Measurements from ENCODE around the gene TTLL9.

TTLL9 gene

GRCh38 chr20:31858760-31859083 is 11.7 kb upstream of the TTLL9 start:
- DNase-seq, result no peak

GRCh38 chr20:31859266-31859997 is 11.0 kb upstream of the TTLL9 start:
- no peak for DNase-seq

DNA sequence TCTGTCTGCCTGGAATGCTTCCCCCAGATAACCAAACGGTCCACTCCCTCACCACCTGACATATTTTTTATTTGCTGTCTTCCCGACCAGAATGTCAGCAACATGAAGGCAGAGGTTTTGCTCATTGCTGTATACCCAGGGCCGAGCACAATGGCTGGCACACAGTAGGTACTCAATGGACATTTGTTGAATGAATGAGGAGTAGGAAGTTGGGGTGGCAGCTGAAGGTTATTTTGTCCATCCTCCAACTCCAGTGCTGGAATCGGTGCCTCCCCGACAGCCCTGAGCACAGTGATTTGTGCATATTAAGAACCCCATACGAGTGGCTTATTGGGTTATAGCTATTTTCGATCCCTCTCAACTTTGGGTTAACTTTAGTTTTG is 10.4 kb upstream of the TTLL9 start:
- no peak for DNase-seq

- DNase-seq, result no peak
These were observed 9.9 kb upstream of the TTLL9 start for GRCh38 chr20:31860390-31861134.

- no peak for DNase-seq
These were observed 9.4 kb upstream of the TTLL9 start for GRCh38 chr20:31861135-31861384.

DNA sequence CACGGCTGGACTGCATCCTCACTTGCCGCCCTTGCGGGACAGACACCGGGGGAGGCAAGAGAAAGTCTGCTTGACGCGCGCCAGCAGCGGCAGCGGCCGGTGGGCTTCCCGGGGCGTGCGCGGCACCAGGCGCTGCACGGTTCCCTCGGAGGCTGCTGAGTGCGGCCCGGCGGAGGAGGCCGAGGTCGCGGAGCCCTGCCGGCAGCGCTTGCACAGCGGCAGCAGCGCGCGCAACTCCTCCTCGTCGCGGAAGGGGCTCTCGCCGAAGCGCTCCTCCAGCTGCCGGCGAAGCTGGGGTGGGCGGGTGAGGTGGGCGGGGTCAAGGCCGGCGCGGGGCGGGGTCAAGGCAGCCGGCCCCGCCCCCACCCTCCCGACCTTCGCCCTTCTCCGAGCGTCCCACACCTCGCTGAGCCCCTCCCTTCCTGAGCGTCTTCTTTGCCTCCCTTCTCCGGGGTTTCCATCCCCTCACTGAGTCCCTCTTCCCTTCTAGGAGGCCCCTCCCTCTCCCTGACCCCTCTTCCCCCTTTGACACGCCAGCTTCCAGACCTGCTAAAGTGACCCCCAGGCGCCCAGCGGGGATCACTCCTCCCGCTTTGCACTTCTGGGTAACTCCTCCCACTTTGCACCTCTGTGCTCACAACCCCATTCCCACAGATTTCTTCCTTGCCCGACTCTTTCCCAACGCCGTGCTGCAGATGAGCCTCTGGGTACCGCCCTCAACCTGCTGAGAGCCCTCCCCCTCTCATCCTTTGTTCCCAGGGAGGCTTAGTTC is 8.9 kb upstream of the TTLL9 start:
- DNase-seq, result no peak

DNA sequence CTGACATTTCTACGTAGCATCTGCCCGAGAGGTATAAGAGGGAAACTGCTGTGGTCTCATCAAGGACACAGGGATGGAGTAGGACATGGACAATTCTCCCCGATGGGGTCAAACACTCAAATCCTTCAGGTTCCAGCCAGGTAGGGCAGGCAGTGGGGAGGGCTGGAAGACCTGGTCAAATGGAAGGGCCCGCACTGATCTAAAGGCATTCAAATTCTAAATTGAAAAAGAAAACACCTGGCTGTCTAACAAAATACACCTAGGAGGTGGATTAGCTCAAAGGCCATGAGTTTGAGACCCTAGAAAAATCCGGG is 8.3 kb upstream of the TTLL9 start:
- DNase-seq, result no peak

DNA sequence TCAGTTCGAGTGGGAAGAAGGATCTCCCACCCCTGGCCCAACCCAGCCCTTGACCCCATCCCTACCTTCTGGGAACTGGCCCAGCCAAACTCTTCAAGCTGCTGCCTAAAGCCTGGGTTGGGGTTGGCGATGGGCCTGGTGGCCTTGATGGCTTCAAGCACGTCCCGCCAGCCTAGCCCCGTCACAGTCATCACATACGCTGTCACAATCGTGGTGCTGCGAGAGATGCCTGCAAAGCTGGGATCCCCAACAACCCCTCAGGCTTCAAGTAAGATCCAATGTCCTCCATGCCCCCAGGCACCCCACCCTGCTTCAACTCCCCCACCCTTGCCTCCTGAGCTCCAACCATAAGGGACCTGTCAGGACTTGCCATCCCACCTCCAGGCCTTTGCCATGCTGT is 7.9 kb upstream of the TTLL9 start:
- DNase-seq, result no peak

GRCh38 chr20:31863296-31864085 is 6.9 kb upstream of the TTLL9 start:
- DNase-seq, result no peak

DNA sequence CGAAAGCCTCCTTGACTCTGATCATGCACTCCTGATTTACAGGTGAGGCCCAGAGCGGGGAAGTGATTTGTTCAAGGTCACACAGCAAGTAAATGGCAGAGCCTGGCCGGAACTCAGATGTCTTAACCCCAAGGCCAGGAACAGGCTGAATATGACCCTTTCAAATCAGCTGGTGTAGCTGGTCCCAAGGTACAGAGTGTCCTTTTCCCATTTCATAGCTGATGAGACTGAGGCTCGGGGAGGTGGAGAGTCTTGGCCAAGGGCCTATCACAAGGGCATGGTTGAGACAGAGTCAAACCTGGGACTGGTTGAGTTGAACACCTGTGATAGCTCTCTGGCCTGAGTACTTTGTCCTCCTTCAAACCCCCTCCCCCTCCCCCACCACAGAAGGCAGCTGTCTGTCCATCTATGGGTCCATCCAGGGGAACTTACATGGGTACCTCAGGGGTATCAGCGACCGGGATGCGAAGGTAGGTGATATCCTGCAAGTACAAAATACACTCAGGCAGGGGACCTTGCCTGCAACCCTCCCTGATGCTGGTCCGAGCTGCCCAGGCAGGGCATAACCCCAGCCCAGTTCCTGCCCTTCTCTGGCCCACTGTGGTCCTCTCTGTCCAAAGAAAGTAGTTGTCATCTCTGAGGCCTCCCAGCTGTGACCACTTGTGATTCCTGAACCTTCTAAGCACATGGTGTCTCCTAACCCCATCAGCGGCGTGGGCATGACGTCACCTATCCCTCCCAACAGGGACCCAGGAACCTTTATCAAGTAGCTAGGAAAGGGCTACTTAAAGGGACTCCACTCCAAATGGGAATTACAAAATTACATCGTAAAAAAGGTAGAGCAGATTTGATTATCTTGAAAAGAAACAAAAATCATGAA is 5.7 kb upstream of the TTLL9 start:
- DNase-seq, result no peak

DNA sequence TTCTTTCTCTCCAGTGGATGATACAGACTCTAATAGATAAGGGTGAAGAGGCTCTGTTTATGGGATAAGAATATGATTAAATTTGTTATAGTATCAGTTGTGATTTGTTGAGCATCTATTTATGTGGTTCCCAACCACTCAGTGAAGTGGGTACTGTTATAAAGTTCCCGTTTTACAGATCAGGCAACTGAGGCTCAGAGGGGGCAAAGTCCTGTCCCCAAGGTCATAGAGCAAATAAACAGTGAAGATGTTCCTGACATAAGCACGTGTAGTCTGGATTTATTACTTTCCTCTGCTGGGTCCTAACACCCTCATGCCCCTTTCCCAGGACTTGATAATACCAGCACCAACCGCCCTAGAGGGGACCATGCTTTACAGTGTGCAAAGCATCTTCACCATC is 4.2 kb upstream of the TTLL9 start:
- DNase-seq, result no peak

DNA sequence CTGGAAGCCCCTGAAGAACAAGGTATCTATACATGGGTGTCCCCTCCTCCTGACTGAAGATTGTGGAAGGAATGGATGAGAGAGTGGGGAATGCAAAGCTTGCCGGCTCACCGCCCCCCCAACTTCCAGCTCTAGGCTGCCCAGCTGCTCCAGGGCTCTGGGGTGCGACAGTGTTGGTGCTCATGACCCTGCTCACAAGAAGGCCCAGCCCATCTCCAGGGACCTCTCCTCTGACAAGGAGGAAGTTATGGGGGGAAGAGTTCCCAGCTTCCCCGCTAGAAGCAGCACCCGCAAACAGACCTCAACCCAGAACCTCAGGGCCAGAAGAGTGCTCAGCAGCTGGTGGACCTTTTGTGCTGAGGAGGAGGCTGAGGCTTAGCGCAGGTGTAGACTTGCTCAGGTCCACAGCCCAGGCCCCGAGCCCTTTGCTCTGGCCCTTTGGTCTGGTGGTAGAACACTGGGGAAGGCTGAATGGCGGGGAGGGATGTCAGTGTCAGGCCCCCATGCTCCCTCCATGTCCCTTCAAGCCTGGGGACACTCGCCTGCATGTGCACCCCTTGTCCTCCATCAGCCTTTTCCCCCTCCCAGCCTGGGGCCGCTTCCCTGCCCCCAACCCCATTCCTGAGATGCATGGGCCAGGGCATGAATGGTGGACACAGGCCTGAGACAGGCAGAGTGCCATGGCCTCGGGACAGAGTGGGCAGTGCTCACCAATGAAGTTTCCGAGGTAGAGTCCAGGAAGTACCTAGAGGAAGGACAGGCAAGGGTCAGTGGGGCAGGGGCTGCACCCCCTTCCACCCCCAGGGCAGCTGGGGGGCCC is 1.4 kb upstream of the TTLL9 start:
- no peak for DNase-seq

DNA sequence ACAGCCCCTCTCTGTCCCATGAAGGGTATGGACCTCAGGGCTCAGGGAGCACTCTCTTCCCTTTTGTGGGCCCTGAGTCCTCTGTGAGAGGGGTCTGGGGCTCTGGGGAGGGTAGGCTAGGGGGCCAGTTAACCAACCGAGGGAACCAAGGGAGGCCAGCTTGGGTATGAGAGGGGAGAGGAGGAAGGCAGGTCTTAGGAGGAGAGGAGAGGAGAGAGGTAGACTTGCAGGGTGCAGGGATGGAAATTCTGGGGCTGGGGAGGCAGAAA is 827 bp upstream of the TTLL9 start:
- no peak for DNase-seq

DNA sequence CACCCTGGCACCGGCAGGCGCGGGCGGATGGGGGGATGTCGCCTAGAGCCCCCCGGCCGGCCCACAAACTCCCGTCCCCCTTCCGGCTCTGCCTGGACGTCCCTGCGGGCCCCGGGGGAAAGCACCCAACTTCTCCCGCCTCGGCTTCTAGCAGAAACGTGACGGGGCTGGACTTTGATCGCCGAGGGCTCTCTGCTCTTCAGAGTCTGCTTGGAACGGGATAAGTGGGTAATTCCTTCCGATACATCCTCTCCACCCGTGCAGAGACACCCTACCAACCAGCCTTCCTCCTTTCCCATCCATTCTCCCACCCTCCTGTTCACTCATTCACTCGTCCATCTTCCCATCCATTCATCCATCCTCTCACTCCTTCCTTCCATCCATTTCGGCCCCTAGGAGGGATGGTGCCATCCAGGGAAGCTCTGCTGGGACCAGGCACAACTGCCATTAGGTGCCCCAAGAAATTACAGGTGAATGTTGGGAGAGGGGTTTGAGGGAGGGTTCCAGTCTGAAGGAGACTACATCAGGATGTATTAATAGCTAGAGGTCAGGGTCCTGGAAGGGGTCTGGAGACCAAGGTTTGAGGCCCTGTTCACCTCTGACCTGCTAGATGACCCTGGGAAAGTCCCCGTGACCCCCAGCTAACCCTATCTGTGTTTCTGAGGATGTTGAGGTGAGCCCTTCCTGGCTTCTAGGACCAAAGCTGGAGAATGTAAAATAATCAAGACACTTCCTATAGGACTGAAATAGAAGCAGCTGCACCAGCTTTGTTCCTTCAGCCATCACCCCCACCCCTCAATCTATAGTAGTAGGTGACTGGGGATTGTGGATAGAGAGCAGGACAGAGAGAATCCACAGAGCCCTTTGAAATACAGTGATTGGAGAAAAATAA is 538 bp downstream of the TTLL9 start:
- no peak for DNase-seq

GRCh38 chr20:31871618-31871954 is 1.2 kb downstream of the TTLL9 start:
- DNase-seq, result no peak

DNA sequence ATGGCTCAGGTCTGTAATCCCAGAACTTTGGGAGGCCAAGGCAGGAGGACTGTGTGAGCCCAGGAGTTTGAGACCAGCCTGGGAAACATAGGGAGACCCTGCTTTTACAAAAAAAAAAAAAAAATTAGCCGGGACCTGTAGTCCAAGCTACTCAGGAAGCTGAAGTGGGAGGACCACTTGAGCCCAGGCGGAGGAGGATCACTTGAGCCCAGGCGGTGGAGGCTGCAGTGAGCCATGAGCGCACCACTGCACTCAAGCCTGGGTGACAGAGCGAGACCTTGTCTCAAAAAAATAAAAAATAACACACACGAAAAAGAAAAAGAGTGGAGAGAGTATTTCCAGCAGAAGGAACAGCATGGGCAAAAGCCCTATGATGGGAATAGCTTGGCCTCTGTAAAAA is 2.0 kb downstream of the TTLL9 start:
- DNase-seq, result no peak

DNA sequence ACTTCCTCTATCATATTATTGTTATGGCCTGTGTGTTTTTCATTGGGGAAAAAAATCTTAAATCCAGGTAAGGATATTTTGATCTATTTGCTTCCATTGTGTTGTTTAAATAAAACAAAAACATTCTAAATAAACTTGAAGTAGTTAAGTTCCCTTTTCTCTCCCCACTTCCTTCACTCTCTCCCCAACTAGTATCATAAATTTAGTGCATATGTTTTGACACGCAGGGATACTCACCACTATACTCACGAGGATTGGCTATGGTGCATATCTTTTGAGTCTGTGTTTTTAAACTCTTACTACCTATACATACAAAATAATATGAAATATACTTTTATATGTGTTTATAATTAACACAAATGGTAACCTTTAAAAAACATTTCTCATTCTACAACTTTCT is 5.2 kb downstream of the TTLL9 start:
- no peak for DNase-seq

GRCh38 chr20:31877684-31878083 is 7.2 kb downstream of the TTLL9 start:
- no peak for DNase-seq

DNA sequence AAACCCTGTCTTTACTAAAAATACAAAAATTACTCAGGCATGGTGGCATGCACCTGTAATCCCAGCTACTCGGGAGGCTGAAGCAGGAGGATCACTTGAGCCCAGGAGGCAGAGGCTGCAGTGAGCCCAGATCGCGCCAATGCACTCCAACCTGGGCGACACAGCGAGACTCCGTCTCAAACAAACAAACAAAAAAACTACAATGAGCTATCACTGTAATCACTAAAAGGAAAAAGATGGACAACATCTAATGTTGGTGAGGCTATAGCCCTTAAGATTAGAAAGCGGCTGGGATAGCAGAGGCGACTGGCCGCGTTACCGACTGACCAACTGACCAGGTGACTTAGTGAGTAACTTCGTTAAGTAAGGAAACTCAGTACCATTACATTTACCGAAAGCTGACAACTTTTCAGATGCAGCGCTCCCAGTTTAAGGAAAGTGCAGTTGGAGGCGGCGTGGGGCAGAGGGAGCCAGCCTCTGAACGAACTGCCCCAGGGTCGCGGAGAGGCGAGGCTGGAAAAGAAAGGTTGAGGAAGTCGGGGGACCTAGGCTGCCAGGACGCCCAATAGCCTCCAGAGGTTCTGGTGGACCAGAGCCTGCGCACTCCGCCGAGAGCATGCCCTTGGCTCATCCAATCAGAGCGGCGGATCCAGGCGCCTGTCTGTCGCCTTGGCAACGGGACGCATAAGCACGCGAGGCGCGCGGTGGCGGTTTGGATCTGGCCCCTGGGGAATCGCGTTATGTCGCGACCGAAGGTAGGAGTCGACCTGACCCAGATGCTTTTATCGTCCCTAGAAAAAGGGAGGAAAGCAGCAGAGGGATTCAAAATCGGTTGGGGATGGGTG is 8.9 kb downstream of the TTLL9 start:
- peak; percentile 59 for DNase-seq

GRCh38 chr20:31881945-31882344 is 11.5 kb downstream of the TTLL9 start:
- DNase-seq, result no peak

Measured in NCI-H2081 treated with DMSO at 0.1 percent for 48 hours (cell line).